Measurements from ENCODE around the gene S100P.
"Not testable (repeated sequence)": the region's sequence is repeated elsewhere in the genome, so short reads cannot be mapped to it uniquely, and the experiment has no call there.

The S100P gene

GRCh38 chr4:6725427-6725961 lies 31.8 kb downstream of the S100P start:
- not testable (repeated sequence) for DNase-seq

- peak; percentile 70 for DNase-seq
Observed at GRCh38 chr4:6727081-6727942, 33.6 kb downstream of the S100P start.

GRCh38 chr4:6727943-6728250 lies 34.2 kb downstream of the S100P start:
- peak; percentile 48 for DNase-seq

- DNase-seq: no peak
Observed at GRCh38 chr4:6728320-6729029, 34.8 kb downstream of the S100P start.

- no peak for DNase-seq
Observed at GRCh38 chr4:6730603-6731317, 37.1 kb downstream of the S100P start.

- no peak for DNase-seq
Observed at GRCh38 chr4:6731318-6731675, 37.6 kb downstream of the S100P start.

- DNase-seq: no peak
Observed at GRCh38 chr4:6731780-6732179, 38.1 kb downstream of the S100P start.

- DNase-seq: peak; percentile 75
Observed at GRCh38 chr4:6732441-6733357, 39.0 kb downstream of the S100P start.

GRCh38 chr4:6733358-6734164 lies 39.9 kb downstream of the S100P start:
- no peak for DNase-seq

- no peak for DNase-seq
Observed at GRCh38 chr4:6734165-6734786, 40.6 kb downstream of the S100P start.

GRCh38 chr4:6739920-6740319 lies 46.2 kb downstream of the S100P start:
- DNase-seq: no peak

- DNase-seq: no peak
Observed at GRCh38 chr4:6740347-6740746, 46.7 kb downstream of the S100P start.

GRCh38 chr4:6742507-6742906 lies 48.8 kb downstream of the S100P start:
- DNase-seq: no peak

- DNase-seq: no peak
Observed at GRCh38 chr4:6742989-6743388, 49.3 kb downstream of the S100P start.
